Epithelial cell of esophagus (primary cell): ENCODE results near the gene GALK2.

Experiments
- DNase-seq: peaks from one replicate; pipeline ENCODE4 v3.0.0; 2010; ENCODE audit warnings: low read depth
- H3K4me3 ChIP-seq: 2 replicates; pipeline ENCODE4 v1.5.1; 2011; ENCODE audit warnings: mild to moderate bottlenecking, low read length, control low read depth
- TF ChIP-seq, protein P1 (sequence below): IDR thresholded peaks from 2 replicates; pipeline ENCODE4 v1.5.1; 2011; ENCODE audit warnings: low read depth, mild to moderate bottlenecking, low read length, control low read depth, inconsistent platforms; ENCODE audit not compliant: insufficient read depth; ENCODE audit errors: missing control alignments

Gene GALK2

GRCh38 chr15:49308686-49309085, 138.6 kb downstream of the GALK2 start:
- no peak for DNase-seq
- no peak overlapping the region for H3K4me3 ChIP-seq
- TF ChIP-seq, protein P1, sequence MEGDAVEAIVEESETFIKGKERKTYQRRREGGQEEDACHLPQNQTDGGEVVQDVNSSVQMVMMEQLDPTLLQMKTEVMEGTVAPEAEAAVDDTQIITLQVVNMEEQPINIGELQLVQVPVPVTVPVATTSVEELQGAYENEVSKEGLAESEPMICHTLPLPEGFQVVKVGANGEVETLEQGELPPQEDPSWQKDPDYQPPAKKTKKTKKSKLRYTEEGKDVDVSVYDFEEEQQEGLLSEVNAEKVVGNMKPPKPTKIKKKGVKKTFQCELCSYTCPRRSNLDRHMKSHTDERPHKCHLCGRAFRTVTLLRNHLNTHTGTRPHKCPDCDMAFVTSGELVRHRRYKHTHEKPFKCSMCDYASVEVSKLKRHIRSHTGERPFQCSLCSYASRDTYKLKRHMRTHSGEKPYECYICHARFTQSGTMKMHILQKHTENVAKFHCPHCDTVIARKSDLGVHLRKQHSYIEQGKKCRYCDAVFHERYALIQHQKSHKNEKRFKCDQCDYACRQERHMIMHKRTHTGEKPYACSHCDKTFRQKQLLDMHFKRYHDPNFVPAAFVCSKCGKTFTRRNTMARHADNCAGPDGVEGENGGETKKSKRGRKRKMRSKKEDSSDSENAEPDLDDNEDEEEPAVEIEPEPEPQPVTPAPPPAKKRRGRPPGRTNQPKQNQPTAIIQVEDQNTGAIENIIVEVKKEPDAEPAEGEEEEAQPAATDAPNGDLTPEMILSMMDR: no peak

- TF ChIP-seq, protein P1: no peak
- no peak for DNase-seq
- H3K4me3 ChIP-seq: no peak overlapping the region
Measured at GRCh38 chr15:49309889-49310288, 139.8 kb downstream of the GALK2 start.

GRCh38 chr15:49313650-49314049, 143.6 kb downstream of the GALK2 start:
- peak; percentile 75 for DNase-seq
- TF ChIP-seq, protein P1: no peak
- H3K4me3 ChIP-seq: no peak overlapping the region

DNA sequence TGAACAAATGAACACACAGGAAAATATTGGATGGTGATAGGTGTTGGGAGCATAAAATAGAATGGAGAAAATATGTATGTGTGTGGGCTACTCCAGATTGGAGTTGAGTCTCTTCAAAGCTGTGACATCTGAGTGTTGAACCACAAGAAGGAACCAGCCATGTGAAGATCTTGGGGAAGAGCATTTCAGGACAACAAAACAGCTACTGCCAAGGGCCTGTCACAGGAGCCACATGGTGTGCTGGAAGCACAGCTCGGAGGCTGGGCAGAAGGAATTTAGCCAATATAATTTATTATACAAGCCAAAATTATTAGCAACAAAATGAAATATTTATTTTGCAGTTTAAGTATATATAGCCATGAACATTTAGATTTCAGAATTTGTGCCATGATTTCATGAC, 144.7 kb downstream of the GALK2 start:
- H3K4me3 ChIP-seq: no peak overlapping the region
- DNase-seq: no peak
- TF ChIP-seq, protein P1: no peak

- no peak for DNase-seq
- H3K4me3 ChIP-seq: no peak overlapping the region
- TF ChIP-seq, protein P1: no peak
Measured at GRCh38 chr15:49315391-49315823, 145.4 kb downstream of the GALK2 start.

GRCh38 chr15:49320351-49320750, 150.3 kb downstream of the GALK2 start:
- no peak overlapping the region for H3K4me3 ChIP-seq
- TF ChIP-seq, protein P1: no peak
- no peak for DNase-seq

GRCh38 chr15:49323207-49323606, 153.2 kb downstream of the GALK2 start:
- no peak overlapping the region for H3K4me3 ChIP-seq
- TF ChIP-seq, protein P1: no peak
- DNase-seq: no peak
